DLD1 (cell line): ENCODE measurements around the gene SKI.
"Not testable (repeated sequence)": the region's sequence is repeated elsewhere in the genome, so short reads cannot be mapped to it uniquely, and the experiment has no call there.

Experiments
- in situ Hi-C: cut with HindIII; loops from 2 replicates; pipeline ENCODE4 v1.10.0; 2017; ENCODE audit warnings: low sequenced_read_pairs

SKI gene

GRCh38 chr1:2314273-2314802 lies 86.2 kb downstream of the SKI start:
- in situ Hi-C loops = no loop called here

GRCh38 chr1:2314803-2315673 lies 86.9 kb downstream of the SKI start:
- in situ Hi-C loops = no loop called here

- in situ Hi-C loops = no loop called here
These were observed 87.7 kb downstream of the SKI start for GRCh38 chr1:2315674-2316450.

GRCh38 chr1:2316451-2316961 lies 88.4 kb downstream of the SKI start:
- in situ Hi-C loops = no loop called here

GRCh38 chr1:2317230-2318065 lies 89.3 kb downstream of the SKI start:
- in situ Hi-C loops = no loop called here

GRCh38 chr1:2318314-2319278 lies 90.5 kb downstream of the SKI start:
- in situ Hi-C loops = no loop called here

GRCh38 chr1:2319291-2319690 lies 91.2 kb downstream of the SKI start:
- in situ Hi-C loops = no loop called here

GRCh38 chr1:2320006-2320405 lies 91.9 kb downstream of the SKI start:
- in situ Hi-C loops = no loop called here

GRCh38 chr1:2320760-2321667 lies 92.9 kb downstream of the SKI start:
- in situ Hi-C loops = no loop called here

GRCh38 chr1:2322065-2322571 lies 94.0 kb downstream of the SKI start:
- in situ Hi-C loops = no loop called here

GRCh38 chr1:2322581-2323211 lies 94.6 kb downstream of the SKI start:
- in situ Hi-C loops = no loop called here

- in situ Hi-C loops = no loop called here
These were observed 95.4 kb downstream of the SKI start for GRCh38 chr1:2323451-2323974.

- in situ Hi-C loops = no loop called here
These were observed 96.6 kb downstream of the SKI start for GRCh38 chr1:2324553-2325366.

GRCh38 chr1:2326524-2326923 lies 98.4 kb downstream of the SKI start:
- in situ Hi-C loops = no loop called here

- in situ Hi-C loops = not testable (repeated sequence)
These were observed 99.0 kb downstream of the SKI start for GRCh38 chr1:2327162-2327561.

GRCh38 chr1:2327841-2328240 lies 99.7 kb downstream of the SKI start:
- in situ Hi-C loops = no loop called here
